GM12878 (cell line): ENCODE measurements around the gene GNB3. TPM values are rescaled to one million over a fixed set of nuclear protein-coding genes. Genes with fewer than 3 reads are reported as not detected.

Experiments used
- ATAC-seq: fragments of 200-7000 bp; cut with Tn5 transposase; 3 replicates; pipeline ENCODE4 v1.9.1; 2020; ENCODE audit warnings: mild to moderate bottlenecking, moderate library complexity
- BruUV-seq: library from RNA; stranded (reverse); fragments of 400-500 nt; replicated peaks from 2 replicates; lab custom pipeline; 2021; lab: Mats Ljungman, UMichigan
- CTCF ChIA-PET: fragments of 300-600 bp; sonication (Branson Sonifier 250); formaldehyde crosslinking; extraction: SDS; loops from one replicate; lab custom pipeline; 2021; ENCODE audit warnings: inconsistent platforms; lab: Yijun Ruan, JAX
- POLR2A ChIA-PET: fragments of 350-600 bp; formaldehyde crosslinking; extraction: SDS; loops from one replicate; lab custom pipeline; 2021; ENCODE audit warnings: inconsistent platforms; lab: Charles Lee
- RAD21 ChIA-PET: fragments of 300-600 bp; sonication (Branson Sonifier 250); formaldehyde crosslinking; loops from one replicate; lab custom pipeline; 2023; ENCODE audit warnings: antibody characterized with exemption; ENCODE audit not compliant: unreplicated experiment; lab: Charles Lee
- SMC1A ChIA-PET: fragments of 300-600 bp; sonication (Branson Sonifier 250); formaldehyde crosslinking; loops from one replicate; lab custom pipeline; 2023; ENCODE audit not compliant: unreplicated experiment, uncharacterized antibody; lab: Charles Lee
- DNase-seq: peaks from one replicate; pipeline ENCODE4 v3.0.0-alpha.2; 2011; ENCODE audit warnings: low read depth, low spot score
- FAIRE-seq: peaks from 3 replicates; lab custom pipeline; 2011; peaks lifted over from hg19 to GRCh38; lab: Jason Lieb, UNC
- H2AFZ ChIP-seq: 2 replicates; pipeline ENCODE4 v1.6.0; 2011; ENCODE audit warnings: low read depth, low read length, control low read depth; ENCODE audit not compliant: control insufficient read depth
- H3K27ac ChIP-seq: 2 replicates; pipeline ENCODE4 v1.5.1; 2011; ENCODE audit warnings: control low read depth; ENCODE audit not compliant: control insufficient read depth, insufficient read depth
- H3K27me3 ChIP-seq, 2 experiments: replicated peaks in 1 of 2; 2 replicates each; pipeline versions ENCODE4 v1.6.0 to v1.6.1; 2011; ENCODE audit warnings: low read length in 1 of 2; ENCODE audit not compliant: control insufficient read depth in 2 of 2, insufficient read depth in 2 of 2
- H3K36me3 ChIP-seq, 2 experiments: 2 replicates each; pipeline ENCODE4 v1.5.1; 2011; ENCODE audit warnings: low read length in 1 of 2; ENCODE audit not compliant: control insufficient read depth in 2 of 2, insufficient read depth in 2 of 2
- H3K4me1 ChIP-seq: 2 replicates; pipeline ENCODE4 v1.6.1; 2011; ENCODE audit warnings: mild to moderate bottlenecking, low read length, moderate library complexity, mixed read lengths; ENCODE audit not compliant: control insufficient read depth, insufficient read depth
- H3K4me2 ChIP-seq: 2 replicates; pipeline ENCODE4 v1.6.0; 2011; ENCODE audit warnings: control low read depth; ENCODE audit not compliant: control insufficient read depth, insufficient read depth
- H3K4me3 ChIP-seq: fragments of 200-600 bp; sonication (generic); 2 replicates; pipeline ENCODE4 v1.5.1; 2016
- H3K79me2 ChIP-seq: 2 replicates; pipeline ENCODE4 v1.6.0; 2011; ENCODE audit warnings: low read length; ENCODE audit not compliant: control insufficient read depth, insufficient read depth
- H3K9ac ChIP-seq: 2 replicates; pipeline ENCODE4 v1.8.0; 2011; ENCODE audit warnings: low read length, control low read depth, mixed read lengths; ENCODE audit not compliant: control insufficient read depth, insufficient read depth
- H3K9me3 ChIP-seq: replicated peaks from 3 replicates; pipeline ENCODE4 v1.5.1; 2011; ENCODE audit warnings: mild to moderate bottlenecking, low read length; ENCODE audit not compliant: control insufficient read depth, insufficient read depth
- H4K20me1 ChIP-seq: 2 replicates; pipeline ENCODE4 v1.6.0; 2011; ENCODE audit not compliant: control insufficient read depth, insufficient read depth
- ASH2L ChIP-seq: fragments of 300-600, 200-600 bp; sonication (generic); IDR thresholded peaks from 2 replicates; pipeline ENCODE4 v1.6.1; 2017; ENCODE audit warnings: low read depth, mild to moderate bottlenecking, borderline replicate concordance
- BHLHE40 ChIP-seq, 2 experiments: fragments of 450-650 bp in 1 of 2; IDR thresholded peaks; 2 replicates each; pipeline ENCODE4 v1.6.1; 2011 to 2017; ENCODE audit warnings: low read depth in 2 of 2, borderline replicate concordance in 1 of 2, improper control_type of control experiment in 1 of 2, low read length in 1 of 2, mild to moderate bottlenecking in 1 of 2
- DPF2 ChIP-seq: fragments of 450-650 bp; IDR thresholded peaks from 2 replicates; pipeline ENCODE4 v1.6.1; 2017; ENCODE audit warnings: mild to moderate bottlenecking
- EZH2 ChIP-seq: IDR thresholded peaks from 2 replicates; pipeline ENCODE4 v1.6.1; 2012; ENCODE audit warnings: low read depth, mild to moderate bottlenecking, control low read depth, inconsistent platforms, low read length, borderline replicate concordance; ENCODE audit not compliant: control insufficient read depth
- FOXM1 ChIP-seq: IDR thresholded peaks from 2 replicates; pipeline ENCODE4 v1.6.1; 2012; ENCODE audit warnings: low read depth, mild to moderate bottlenecking, inconsistent platforms, low read length, moderate library complexity
- IKZF1 ChIP-seq: fragments of 450-650 bp; conservative IDR thresholded peaks from 2 replicates; pipeline ENCODE4 v1.6.1; 2017; ENCODE audit warnings: antibody characterized with exemption, mild to moderate bottlenecking
- KLF5 ChIP-seq: fragments of 450-650 bp; IDR thresholded peaks from 2 replicates; pipeline ENCODE4 v1.6.1; 2014; ENCODE audit warnings: mild to moderate bottlenecking; ENCODE audit not compliant: partially characterized antibody
- NFXL1 ChIP-seq: fragments of 450-650 bp; IDR thresholded peaks from 2 replicates; pipeline ENCODE4 v1.6.1; 2017; ENCODE audit warnings: antibody characterized with exemption, mild to moderate bottlenecking, borderline replicate concordance
- NFYB ChIP-seq: IDR thresholded peaks from 2 replicates; pipeline ENCODE4 v1.6.1; 2011; ENCODE audit warnings: low read depth, mild to moderate bottlenecking, low read length, improper control_type of control experiment, moderate library complexity; ENCODE audit not compliant: insufficient read depth
- POLR2A ChIP-seq: IDR thresholded peaks from 2 replicates; pipeline ENCODE4 v1.6.1; 2011; ENCODE audit warnings: low read depth, mild to moderate bottlenecking, low read length
- POLR2AphosphoS5 ChIP-seq: IDR thresholded peaks from 2 replicates; pipeline ENCODE4 v1.6.1; 2011; ENCODE audit warnings: mild to moderate bottlenecking, low read length, inconsistent platforms
- RFX5 ChIP-seq: IDR thresholded peaks from 2 replicates; pipeline ENCODE4 v1.6.1; 2011; ENCODE audit warnings: low read depth, low read length, improper control_type of control experiment
- SMAD5 ChIP-seq: IDR thresholded peaks from 2 replicates; pipeline ENCODE4 v1.6.1; 2016; ENCODE audit warnings: antibody characterized with exemption, low read depth
- SMARCA5 ChIP-seq: fragments of 450-650 bp; IDR thresholded peaks from 2 replicates; pipeline ENCODE4 v1.6.1; 2017; ENCODE audit warnings: mild to moderate bottlenecking
- SMC3 ChIP-seq: IDR thresholded peaks from 2 replicates; pipeline ENCODE4 v1.6.1; 2011; ENCODE audit warnings: low read length, improper control_type of control experiment, borderline replicate concordance
- SUZ12 ChIP-seq: fragments of 200-600 bp; sonication (generic); IDR thresholded peaks from one replicate; pipeline ENCODE4 v1.6.1; 2018; ENCODE audit warnings: antibody characterized with exemption, mild to moderate bottlenecking; ENCODE audit not compliant: unreplicated experiment
- TBL1XR1 ChIP-seq: IDR thresholded peaks from 2 replicates; pipeline ENCODE4 v1.6.1; 2012; ENCODE audit warnings: low read depth, low read length, improper control_type of control experiment
- YY1 ChIP-seq: IDR thresholded peaks from 2 replicates; pipeline ENCODE4 v1.6.1; 2011; ENCODE audit warnings: low read depth, mild to moderate bottlenecking, low read length
- ZNF217 ChIP-seq: fragments of 450-650 bp; IDR thresholded peaks from 2 replicates; pipeline ENCODE4 v1.6.1; 2017; ENCODE audit warnings: antibody characterized with exemption, mild to moderate bottlenecking
- ZNF274 ChIP-seq: IDR thresholded peaks from one replicate; pipeline ENCODE4 v1.8.0; 2011; ENCODE audit not compliant: insufficient read length, insufficient read depth
- WGBS: methylation state at CpG from one replicate; pipeline ENCODE4 v1.1.6; 2016; ENCODE audit warnings: low lambda C conversion rate; ENCODE audit not compliant: insufficient replicate concordance, insufficient coverage; ENCODE audit errors: missing lambda C conversion rate; 5-methylcytosine and 5-hydroxymethylcytosine counted together
- in situ Hi-C: fragments of 300-500 bp; cut with MboI; formaldehyde crosslinking; loops from 9 replicates; pipeline ENCODE4 v1.14.3; 2018; ENCODE audit warnings: mixed read lengths
- intact Hi-C: fragments of 100-400 bp; cut with micrococcal nuclease; formaldehyde crosslinking; loops from one replicate; pipeline ENCODE4 v1.14.2; 2022; ENCODE audit not compliant: unreplicated experiment
- polyA plus RNA-seq, 11 experiments: library from polyadenylated mRNA; depleted of rRNA in 4 of 11; unstranded in 6 of 11; stranded (reverse) in 5 of 11; fragments of >200 nt; fragmentation: Nextera tagmentation in 4 of 11; fragmentation: Illumina TruSeq in 1 of 11; extraction: Ambion mirVana in 4 of 11; extraction: Trizol in 1 of 11; gene quantifications; 1 replicate in 1 of 11; 2 replicates in 10 of 11; pipeline versions ENCODE4 v1.2.1 to v1.2.3, GENCODE V29; 2011 to 2016; ENCODE audit warnings: inconsistent platforms in 2 of 11, missing spikeins in 2 of 11, low read depth in 1 of 11
- total RNA-seq, 4 experiments: library from RNA; depleted of rRNA in 3 of 4; stranded (reverse); fragments of >200 nt in 3 of 4; fragmentation: Illumina TruSeq in 1 of 4; extraction: Trizol in 1 of 4; gene quantifications; 2 replicates each; pipeline versions ENCODE4 v1.2.1 to v1.2.3, GENCODE V29; 2013 to 2021
- TF ChIP-seq, protein P1 (sequence below): IDR thresholded peaks from 2 replicates; pipeline ENCODE4 v1.6.1; 2011; ENCODE audit warnings: borderline replicate concordance, low read depth, mild to moderate bottlenecking, moderate library complexity, mixed read lengths, low read length; ENCODE audit not compliant: insufficient read depth; ENCODE audit errors: extremely low read length
- TF ChIP-seq, protein P2 (sequence below): IDR thresholded peaks from 2 replicates; pipeline ENCODE4 v1.6.1; 2011; ENCODE audit warnings: low read depth, mild to moderate bottlenecking, low read length, moderate library complexity, borderline replicate concordance; ENCODE audit errors: extremely low read depth
- TF ChIP-seq, protein P3 (sequence below): IDR thresholded peaks from 2 replicates; pipeline ENCODE4 v1.6.1; 2011; ENCODE audit warnings: mild to moderate bottlenecking, low read depth, low read length, moderate library complexity; ENCODE audit not compliant: insufficient replicate concordance

Gene GNB3
- total and polyA plus RNA-seq, 10 of the 15 experiments (the other 5 are each of a cell fraction or from before 2014, with no cell fraction given) = 0.05 to 1.1 (median 0.36) TPM

GRCh38 chr12:6825398-6826124 lies 15.2 kb upstream of the GNB3 start:
- WGBS = 22% methylated on average over 19 of the region's 19 CpGs
- in situ Hi-C loops (loop anchor here (5.0 kb wide), 1 partner anchor 73 kb away; the partner anchor contains the start of gene MLF2), intact Hi-C loops (loop anchor here (1.0 to 5.0 kb wide), 3 partner anchors 72 to 209 kb away; partner anchors contain the start of gene MLF2)
- ChIA-PET CTCF (interaction anchor here (0.7 to 5.1 kb wide), 26 partner anchors 9 to 267 kb away, joined by 3 to 71 read pairs (median 4); partner anchors contain the start of genes COPS7A, MLF2, SPSB2 and USP5), POLR2A (interaction anchor here (0.9 to 1.3 kb wide), 2 partner anchors 9 to 191 kb away, joined by 3 read pairs; no protein-coding TSS in a partner anchor), RAD21 (interaction anchor here (1.3 to 4.2 kb wide), 4 partner anchors 47 to 137 kb away, joined by 4 to 25 read pairs (median 6); partner anchors contain the start of genes MLF2, PTMS and ZNF384), SMC1A (interaction anchor here (0.8 to 4.8 kb wide), 5 partner anchors 9 to 90 kb away, joined by 3 to 23 read pairs (median 6); partner anchors contain the start of gene MLF2)
- BruUV-seq = no TSS peak
- FAIRE-seq (peak; percentile 93), DNase-seq (no peak), ATAC-seq (peak; percentile 88)
- no peak overlapping the region for H3K9ac ChIP-seq
- H3K9me3 ChIP-seq = no peaks in the 10 kb centered on the region
- peaks cover 4% of the 10 kb centered on the region for H3K4me1 ChIP-seq
- H2AFZ ChIP-seq = no peak overlapping the region
- no peaks in the 10 kb centered on the region for H3K79me2 ChIP-seq
- H3K27me3 ChIP-seq = peaks cover 27 to 35% of the 10 kb centered on the region in 2 experiments
- no peak overlapping the region for H3K27ac ChIP-seq
- H3K4me2 ChIP-seq = no peak overlapping the region
- no peaks in the 10 kb centered on the region for H3K36me3 ChIP-seq
- H3K4me3 ChIP-seq = no peak overlapping the region
- H4K20me1 ChIP-seq = no peaks in the 10 kb centered on the region
- TF ChIP-seq BHLHE40 (IDR thresholded peaks at IDR 0.05; ENCODE audit: borderline replicate concordance in 1 of 2, low read depth in 2 of 2, low read length in 1 of 2) = no peak
- TF ChIP-seq FOXM1 = no peak
- no peak for TF ChIP-seq DPF2
- no peak for TF ChIP-seq YY1
- no peak for TF ChIP-seq TBL1XR1
- TF ChIP-seq RFX5 = no peak
- TF ChIP-seq, protein P1, sequence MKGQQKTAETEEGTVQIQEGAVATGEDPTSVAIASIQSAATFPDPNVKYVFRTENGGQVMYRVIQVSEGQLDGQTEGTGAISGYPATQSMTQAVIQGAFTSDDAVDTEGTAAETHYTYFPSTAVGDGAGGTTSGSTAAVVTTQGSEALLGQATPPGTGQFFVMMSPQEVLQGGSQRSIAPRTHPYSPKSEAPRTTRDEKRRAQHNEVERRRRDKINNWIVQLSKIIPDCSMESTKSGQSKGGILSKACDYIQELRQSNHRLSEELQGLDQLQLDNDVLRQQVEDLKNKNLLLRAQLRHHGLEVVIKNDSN = no peak
- TF ChIP-seq ASH2L = no peak
- TF ChIP-seq ZNF274 = no peak
- TF ChIP-seq EZH2 = no peak
- TF ChIP-seq, protein P2, sequence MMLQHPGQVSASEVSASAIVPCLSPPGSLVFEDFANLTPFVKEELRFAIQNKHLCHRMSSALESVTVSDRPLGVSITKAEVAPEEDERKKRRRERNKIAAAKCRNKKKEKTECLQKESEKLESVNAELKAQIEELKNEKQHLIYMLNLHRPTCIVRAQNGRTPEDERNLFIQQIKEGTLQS = no peak
- TF ChIP-seq IKZF1 = 0 out of 2 replicates have a peak, but pooled peaks have one; percentile 20
- peak; percentile 44; the same call in 1 of the 2 replicates for TF ChIP-seq SMARCA5
- no peak for TF ChIP-seq POLR2A
- no peak for TF ChIP-seq ZNF217
- no peak for TF ChIP-seq SMAD5
- TF ChIP-seq, protein P3, sequence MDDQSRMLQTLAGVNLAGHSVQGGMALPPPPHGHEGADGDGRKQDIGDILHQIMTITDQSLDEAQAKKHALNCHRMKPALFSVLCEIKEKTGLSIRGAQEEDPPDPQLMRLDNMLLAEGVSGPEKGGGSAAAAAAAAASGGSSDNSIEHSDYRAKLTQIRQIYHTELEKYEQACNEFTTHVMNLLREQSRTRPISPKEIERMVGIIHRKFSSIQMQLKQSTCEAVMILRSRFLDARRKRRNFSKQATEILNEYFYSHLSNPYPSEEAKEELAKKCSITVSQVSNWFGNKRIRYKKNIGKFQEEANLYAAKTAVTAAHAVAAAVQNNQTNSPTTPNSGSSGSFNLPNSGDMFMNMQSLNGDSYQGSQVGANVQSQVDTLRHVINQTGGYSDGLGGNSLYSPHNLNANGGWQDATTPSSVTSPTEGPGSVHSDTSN = no peak
- TF ChIP-seq SUZ12 = no peak
- no peak for TF ChIP-seq NFXL1
- peak; percentile 68 for TF ChIP-seq SMC3
- TF ChIP-seq POLR2AphosphoS5 = no peak
- TF ChIP-seq KLF5 = no peak
- no peak for TF ChIP-seq NFYB
